Measurements from ENCODE around the gene KDM8.

The KDM8 gene

GRCh38 chr16:27228045-27228444, 24.7 kb downstream of the KDM8 start:
- FAIRE-seq, result no peak
- DNase-seq (ENCODE audit: insufficient read length, low spot score), result no peak

DNA sequence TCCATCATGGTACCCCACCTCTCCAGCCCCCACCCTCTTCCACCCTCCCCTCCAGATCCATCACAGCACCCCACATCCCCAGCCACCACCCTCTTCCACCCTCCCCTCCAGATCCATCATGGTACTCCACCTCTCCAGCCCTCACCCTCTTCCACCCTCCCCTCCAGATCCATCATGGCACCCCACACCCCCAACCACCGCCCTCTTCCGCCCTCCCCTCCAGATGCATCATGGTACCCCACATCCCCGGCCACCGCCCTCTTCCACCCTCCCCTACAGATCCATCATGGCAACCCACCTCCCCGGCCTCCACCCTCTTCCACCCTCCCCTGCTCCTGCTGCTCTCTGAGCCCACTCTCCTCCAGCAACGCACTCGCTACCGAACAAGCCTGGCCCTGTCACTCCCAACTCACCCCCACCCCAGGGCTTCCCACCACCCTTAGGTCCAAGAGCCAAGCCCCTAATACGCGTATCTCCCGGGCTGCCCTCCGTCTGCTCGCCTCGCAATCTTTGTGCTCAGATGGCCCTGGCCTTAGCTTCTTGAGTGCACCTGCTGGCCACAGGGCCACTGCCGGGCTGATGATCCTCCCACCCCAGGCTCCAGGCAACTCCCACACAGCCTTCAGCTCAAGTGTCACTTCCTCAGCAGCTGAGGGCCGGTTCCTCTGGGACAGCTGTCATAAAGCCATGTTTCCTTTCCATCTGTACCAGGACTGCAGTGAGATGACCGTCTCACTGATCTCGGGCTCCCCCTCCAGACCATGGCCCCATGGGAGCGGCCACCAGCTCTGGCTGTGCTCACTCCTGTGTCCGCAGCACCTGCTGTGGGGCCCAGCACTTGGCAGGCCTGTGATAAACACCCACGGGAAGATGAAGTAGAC, 25.5 kb downstream of the KDM8 start:
- DNase-seq (ENCODE audit: insufficient read length, low spot score) (no peak), FAIRE-seq (no peak)

GRCh38 chr16:27229891-27230470, 26.7 kb downstream of the KDM8 start:
- FAIRE-seq (no peak), DNase-seq (ENCODE audit: insufficient read length, low spot score) (no peak)

DNA sequence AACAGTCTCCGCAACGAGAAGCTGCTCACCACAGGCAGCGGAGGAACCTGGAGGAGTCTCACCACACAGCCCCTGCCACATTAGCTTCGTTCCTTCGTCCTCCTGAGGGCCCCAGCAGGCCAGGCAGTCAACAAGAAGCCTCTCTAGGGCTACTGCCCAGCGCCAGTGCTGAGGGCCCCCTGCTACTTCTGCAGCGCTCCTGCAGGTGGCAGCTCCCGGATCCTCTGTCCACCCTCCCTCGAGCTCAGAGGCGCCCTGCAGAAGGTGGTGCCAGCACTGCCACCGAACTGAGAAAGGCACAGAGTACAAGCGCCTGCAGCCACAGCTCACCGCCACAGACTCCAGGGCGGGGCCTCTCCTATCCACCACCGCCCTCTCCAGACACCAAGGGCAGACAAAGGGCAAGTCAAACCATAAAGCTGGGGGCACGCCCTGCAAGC, 27.3 kb downstream of the KDM8 start:
- no peak for DNase-seq (ENCODE audit: insufficient read length, low spot score)
- FAIRE-seq, result peak; percentile 33

- DNase-seq (ENCODE audit: insufficient read length, low spot score), result no peak
- FAIRE-seq, result no peak
Observed at GRCh38 chr16:27231692-27232060, 28.4 kb downstream of the KDM8 start.

DNA sequence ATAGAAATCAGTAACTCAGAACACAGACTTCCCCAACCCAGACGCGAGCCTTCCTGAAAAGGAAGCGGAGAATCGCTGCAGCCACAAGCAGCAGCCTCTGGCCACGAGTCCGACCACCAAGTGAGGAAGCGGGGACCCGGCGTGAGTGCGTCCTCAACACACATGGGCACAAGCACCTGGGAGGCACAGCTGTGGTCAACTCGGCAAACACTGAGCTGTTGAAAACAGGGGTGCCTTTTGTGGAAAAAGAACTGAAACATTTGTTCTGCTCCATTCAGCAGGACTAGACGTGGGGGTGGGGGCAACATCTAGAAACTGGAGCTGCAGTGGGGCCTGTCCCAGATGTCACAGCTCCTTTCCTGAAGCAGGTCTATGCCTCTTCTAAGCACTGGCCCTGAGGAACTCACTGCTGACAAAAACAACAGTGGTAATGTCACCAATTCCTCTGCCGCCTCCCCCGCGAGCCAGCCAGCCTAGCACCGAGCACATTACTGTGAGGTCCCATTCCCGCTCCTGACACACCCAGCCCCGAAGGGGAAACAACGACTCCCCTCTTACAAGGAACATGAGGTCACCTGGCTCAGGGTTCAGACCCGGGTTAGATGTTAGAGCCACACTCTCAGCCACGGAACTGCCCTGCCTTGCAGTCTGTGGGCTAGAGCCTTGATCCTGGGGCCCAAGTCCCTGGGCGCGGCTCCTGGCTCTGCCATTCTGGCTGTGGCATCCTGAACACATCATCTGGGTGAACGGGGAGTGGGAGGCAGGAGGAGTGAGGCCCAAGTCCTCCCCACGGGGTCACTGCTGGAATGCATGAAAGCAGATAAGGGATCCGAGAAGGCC, 29.0 kb downstream of the KDM8 start:
- FAIRE-seq, result peak; percentile 96

GRCh38 chr16:27232901-27233625, 29.7 kb downstream of the KDM8 start:
- DNase-seq (ENCODE audit: insufficient read length, low spot score), result no peak
- no peak for FAIRE-seq

More for the DNA sequence above, 29.0 kb downstream of the KDM8 start:
- peak; percentile 44 for DNase-seq (ENCODE audit: insufficient read length, low spot score)

DNA sequence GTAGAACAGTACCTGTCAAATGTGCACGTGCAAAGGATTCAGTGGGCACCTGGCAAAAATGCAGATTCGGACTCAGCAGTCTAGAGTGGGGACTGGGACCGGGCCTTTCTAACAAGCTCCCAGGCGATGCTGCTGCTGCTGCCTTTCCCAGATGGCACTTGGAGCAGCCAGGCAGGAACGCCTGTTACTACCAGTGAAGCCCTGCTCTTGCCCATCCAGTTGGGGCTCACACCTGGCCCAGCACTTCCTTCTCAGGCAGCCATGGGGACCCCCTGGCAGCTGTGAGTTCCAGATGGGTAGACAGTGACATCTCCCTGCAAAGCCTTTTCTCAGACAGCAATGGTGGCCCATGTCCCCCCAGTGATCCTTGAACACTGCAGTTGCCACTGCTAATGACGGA, 30.4 kb downstream of the KDM8 start:
- DNase-seq (ENCODE audit: insufficient read length, low spot score), result no peak
- FAIRE-seq, result no peak

- FAIRE-seq, result no peak
- DNase-seq (ENCODE audit: insufficient read length, low spot score), result no peak
Observed at GRCh38 chr16:27234171-27234570, 30.8 kb downstream of the KDM8 start.

- DNase-seq (ENCODE audit: insufficient read length, low spot score) (no peak), FAIRE-seq (no peak)
Observed at GRCh38 chr16:27234603-27235002, 31.3 kb downstream of the KDM8 start.

DNA sequence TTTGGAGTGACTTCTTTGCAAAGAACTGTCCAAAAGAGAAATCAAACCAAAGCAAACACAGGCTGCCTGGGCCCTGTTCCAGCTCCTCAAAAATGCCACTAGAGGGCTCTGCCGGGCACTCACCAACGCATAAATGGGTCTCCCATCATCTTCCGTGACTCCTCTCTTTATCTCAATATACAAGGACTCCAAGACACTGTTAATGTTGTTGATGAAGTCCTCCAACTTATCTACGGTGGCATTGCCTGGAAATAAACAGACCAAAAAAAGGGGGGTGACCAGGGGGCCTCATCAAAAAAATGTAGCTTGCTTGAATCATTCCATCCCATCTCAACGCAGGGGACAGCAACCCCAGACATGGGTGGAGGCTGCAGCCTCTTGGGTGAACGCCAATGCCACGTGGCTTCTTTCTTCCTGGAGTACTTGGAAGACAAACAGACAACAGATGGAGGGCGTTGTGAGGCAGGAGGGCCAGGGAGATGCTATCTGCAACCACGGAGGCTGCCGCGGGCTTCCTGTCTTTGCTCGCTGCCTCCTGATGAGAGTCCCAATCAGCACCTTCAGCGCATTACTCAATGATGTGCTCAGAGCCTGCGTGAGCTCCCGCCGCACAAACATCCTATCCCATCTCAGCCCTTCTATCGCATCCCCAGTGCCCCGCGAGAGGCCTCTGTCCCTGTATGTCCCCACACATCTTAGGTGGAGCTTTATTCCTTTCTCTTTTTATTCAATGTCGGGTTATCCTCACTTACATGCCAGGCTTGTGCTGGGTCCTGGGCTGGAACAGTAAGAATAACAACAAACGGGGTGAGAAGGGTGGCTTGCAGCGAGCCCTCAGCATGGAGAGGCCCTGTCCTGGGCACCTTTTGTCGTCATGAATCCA, 32.0 kb downstream of the KDM8 start:
- FAIRE-seq (peak; percentile 91), DNase-seq (ENCODE audit: insufficient read length, low spot score) (no peak)

DNA sequence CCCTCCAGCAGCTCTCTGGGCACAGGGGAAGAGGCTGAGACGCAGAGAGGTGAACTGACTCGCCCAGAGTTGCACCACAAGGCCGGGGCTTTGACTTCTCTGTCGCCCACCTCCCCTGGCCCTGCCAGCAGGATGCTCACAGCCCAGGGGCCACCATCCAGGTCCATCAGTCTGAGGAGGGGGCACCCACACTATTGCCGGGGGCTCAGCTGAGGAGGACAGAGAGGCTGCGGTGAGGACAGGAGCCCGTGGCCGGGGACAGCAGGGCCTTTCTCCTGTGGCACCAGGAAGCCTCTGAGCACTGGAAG, 32.6 kb downstream of the KDM8 start:
- no peak for FAIRE-seq

GRCh38 chr16:27236635-27237218, 33.4 kb downstream of the KDM8 start:
- FAIRE-seq (no peak), DNase-seq (ENCODE audit: insufficient read length, low spot score) (no peak)

More for the DNA sequence above, 32.6 kb downstream of the KDM8 start:
- no peak for DNase-seq (ENCODE audit: insufficient read length, low spot score)

DNA sequence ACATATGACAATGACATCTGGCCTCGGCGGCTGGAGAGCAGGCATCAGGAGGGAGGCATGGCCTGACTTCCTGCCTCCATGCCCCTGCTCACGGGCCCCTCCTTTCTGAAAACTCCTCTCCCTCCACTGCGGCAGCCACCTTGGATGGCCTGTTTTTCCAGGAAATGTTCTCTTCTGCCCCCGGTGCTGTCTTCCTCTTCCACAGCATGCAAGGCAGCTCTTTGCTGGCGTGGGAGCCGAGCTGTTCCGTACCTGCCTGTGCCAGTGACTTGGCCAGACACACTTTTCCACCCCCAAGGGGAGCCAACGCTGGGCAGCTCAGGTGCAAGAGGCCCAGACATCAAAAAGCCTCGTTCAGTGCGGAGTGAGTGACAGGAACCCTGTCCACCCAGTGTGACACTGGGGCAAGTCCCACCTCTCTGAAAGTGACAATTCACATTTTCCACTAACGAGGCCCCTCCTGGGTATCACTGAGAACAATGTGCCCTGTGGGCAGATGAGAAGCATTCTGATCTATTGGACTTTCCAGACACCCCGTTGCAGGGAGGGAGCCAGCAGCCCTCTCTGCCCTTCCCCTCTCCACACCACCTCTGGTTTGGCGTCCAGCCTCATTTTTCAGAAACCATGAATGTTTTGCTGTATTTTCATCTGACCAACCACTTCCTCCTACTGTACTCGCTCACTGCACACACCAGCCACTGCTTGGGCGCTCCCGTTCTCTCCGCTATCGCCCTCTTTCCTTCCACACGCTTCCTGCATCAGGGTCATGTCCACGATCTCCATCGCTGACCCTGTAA, 34.1 kb downstream of the KDM8 start:
- FAIRE-seq, result peak; percentile 89
- no peak for DNase-seq (ENCODE audit: insufficient read length, low spot score)

GRCh38 chr16:27238016-27238587, 34.8 kb downstream of the KDM8 start:
- FAIRE-seq (peak; percentile 79), DNase-seq (ENCODE audit: insufficient read length, low spot score) (no peak)

- DNase-seq (ENCODE audit: insufficient read length, low spot score) (no peak), FAIRE-seq (no peak)
Observed at GRCh38 chr16:27238591-27238990, 35.3 kb downstream of the KDM8 start.

DNA sequence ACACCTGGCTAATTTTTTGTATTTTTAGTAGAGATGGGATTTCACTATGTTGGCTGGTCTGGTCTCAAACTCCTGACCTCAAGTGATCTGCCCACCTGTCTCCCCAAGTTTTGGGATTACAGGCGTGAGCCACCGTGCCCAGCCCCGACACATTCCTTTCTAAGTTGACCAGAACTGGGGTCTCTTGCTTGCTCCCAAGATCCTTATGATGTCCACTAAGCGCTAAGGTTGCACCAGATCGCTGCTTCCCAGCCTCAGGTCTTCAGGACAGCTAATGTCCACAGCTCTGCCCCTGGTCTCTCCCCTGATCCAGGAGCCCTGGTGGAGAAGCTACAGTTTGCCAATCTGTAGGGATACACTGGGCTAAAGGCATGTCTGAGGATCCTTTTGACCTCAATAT, 35.7 kb downstream of the KDM8 start:
- no peak for DNase-seq (ENCODE audit: insufficient read length, low spot score)
- FAIRE-seq, result no peak

- DNase-seq (ENCODE audit: insufficient read length, low spot score) (no peak), FAIRE-seq (no peak)
Observed at GRCh38 chr16:27239906-27240655, 36.8 kb downstream of the KDM8 start.
